HL-60/S4 treated with retinoic acid at 250 ng/mL for 4 days and 3 days (cell line): ENCODE results near the gene ACSF2.

Experiments
- in situ Hi-C: fragments of 300-500 bp; cut with MboI; formaldehyde crosslinking; loops from 2 replicates; pipeline ENCODE4 v1.7.0; 2022; ENCODE audit warnings: low sequenced_read_pairs

Gene ACSF2

GRCh38 chr17:50521514-50521913 lies 95.5 kb downstream of the ACSF2 start:
- in situ Hi-C loops, result no loop called here

- in situ Hi-C loops, result no loop called here
These were observed 96.7 kb downstream of the ACSF2 start for GRCh38 chr17:50522766-50523165.

GRCh38 chr17:50523208-50523607 lies 97.2 kb downstream of the ACSF2 start:
- in situ Hi-C loops, result no loop called here
